Neutrophil (primary cell): ENCODE measurements around the gene PASK.

ENCODE experiments used
- H3K27ac ChIP-seq: fragments of 200-600 bp; sonication (generic); 2 replicates; pipeline ENCODE4 v1.5.1; 2016; ENCODE audit warnings: mild to moderate bottlenecking, moderate library complexity
- H3K27me3 ChIP-seq: fragments of 200-600 bp; sonication (generic); 2 replicates; pipeline ENCODE4 v1.6.0; 2016; ENCODE audit warnings: mild to moderate bottlenecking
- H3K36me3 ChIP-seq: fragments of 200-600 bp; sonication (generic); 2 replicates; pipeline ENCODE4 v1.5.1; 2017
- H3K4me1 ChIP-seq, 2 experiments: fragments of 200-600 bp in 1 of 2; sonication (generic) in 1 of 2; 1 replicate in 1 of 2; 2 replicates in 1 of 2; pipeline versions ENCODE4 v1.5.1 to v1.6.1; 2013 to 2016; ENCODE audit warnings: low read depth in 1 of 2, low read length in 1 of 2, mild to moderate bottlenecking in 1 of 2, moderate library complexity in 1 of 2; ENCODE audit not compliant: control insufficient read depth in 1 of 2, insufficient read depth in 1 of 2
- H3K4me3 ChIP-seq, 2 experiments: fragments of 200-600 bp in 1 of 2; sonication (generic) in 1 of 2; 1 replicate in 1 of 2; 2 replicates in 1 of 2; pipeline ENCODE4 v1.5.1; 2013 to 2016; ENCODE audit warnings: low read depth in 1 of 2, low read length in 1 of 2, mild to moderate bottlenecking in 1 of 2, moderate library complexity in 1 of 2
- H3K9me3 ChIP-seq: fragments of 200-600 bp; sonication (generic); 2 replicates; pipeline ENCODE4 v1.5.1; 2016
- TF ChIP-seq, protein P1 (sequence below): fragments of 200-600 bp; sonication (generic); IDR thresholded peaks from 2 replicates; pipeline ENCODE4 v1.5.1; 2016; ENCODE audit warnings: antibody characterized with exemption

Gene PASK

DNA sequence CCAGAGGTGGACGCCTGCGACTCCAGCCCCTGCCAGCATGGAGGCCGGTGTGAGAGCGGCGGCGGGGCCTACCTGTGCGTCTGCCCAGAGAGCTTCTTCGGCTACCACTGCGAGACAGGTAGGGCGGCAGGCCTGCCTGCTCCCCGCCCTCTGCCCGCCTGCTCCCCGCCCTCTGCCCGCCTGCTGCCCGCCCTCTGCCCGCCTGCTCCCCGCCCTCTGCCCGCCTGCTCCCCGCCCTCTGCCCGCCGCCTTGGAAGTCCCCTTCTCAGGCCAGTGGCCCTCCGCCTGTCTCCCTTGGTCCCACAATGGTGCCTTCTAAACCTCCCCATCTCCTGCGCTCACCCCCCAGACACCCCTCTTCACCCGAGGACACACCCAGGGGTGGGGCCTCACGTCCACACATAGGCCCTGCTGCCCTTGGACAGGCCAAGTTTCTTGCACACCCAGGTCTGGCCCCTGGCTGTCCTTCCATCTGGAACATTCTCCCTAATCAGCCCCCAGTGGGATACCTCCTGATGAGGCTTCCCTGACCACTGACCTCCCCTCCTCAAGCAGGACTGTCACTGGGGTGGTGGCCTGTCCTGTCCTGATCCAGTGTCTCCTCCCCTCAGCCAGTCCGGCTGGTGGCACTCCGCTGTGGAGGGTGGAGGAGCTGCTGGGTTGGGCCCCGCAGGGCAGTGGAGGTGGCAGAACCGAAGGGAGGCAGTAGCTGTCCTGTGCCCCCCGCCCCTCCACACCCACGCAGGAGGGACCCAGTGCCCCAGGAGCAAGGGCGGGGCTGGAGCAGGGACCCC lies 85.1 kb downstream of the PASK start:
- Histone ChIP-seq H3K36me3 (no peaks in the 10 kb centered on the region), H3K4me3 (no peak overlapping the region), H3K9me3 (no peaks in the 10 kb centered on the region), H3K4me1 (no peaks in the 10 kb centered on the region), H3K27ac (no peak overlapping the region), H3K27me3 (peaks cover 24% of the 10 kb centered on the region)
- TF ChIP-seq, protein P1, sequence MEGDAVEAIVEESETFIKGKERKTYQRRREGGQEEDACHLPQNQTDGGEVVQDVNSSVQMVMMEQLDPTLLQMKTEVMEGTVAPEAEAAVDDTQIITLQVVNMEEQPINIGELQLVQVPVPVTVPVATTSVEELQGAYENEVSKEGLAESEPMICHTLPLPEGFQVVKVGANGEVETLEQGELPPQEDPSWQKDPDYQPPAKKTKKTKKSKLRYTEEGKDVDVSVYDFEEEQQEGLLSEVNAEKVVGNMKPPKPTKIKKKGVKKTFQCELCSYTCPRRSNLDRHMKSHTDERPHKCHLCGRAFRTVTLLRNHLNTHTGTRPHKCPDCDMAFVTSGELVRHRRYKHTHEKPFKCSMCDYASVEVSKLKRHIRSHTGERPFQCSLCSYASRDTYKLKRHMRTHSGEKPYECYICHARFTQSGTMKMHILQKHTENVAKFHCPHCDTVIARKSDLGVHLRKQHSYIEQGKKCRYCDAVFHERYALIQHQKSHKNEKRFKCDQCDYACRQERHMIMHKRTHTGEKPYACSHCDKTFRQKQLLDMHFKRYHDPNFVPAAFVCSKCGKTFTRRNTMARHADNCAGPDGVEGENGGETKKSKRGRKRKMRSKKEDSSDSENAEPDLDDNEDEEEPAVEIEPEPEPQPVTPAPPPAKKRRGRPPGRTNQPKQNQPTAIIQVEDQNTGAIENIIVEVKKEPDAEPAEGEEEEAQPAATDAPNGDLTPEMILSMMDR: no peak

DNA sequence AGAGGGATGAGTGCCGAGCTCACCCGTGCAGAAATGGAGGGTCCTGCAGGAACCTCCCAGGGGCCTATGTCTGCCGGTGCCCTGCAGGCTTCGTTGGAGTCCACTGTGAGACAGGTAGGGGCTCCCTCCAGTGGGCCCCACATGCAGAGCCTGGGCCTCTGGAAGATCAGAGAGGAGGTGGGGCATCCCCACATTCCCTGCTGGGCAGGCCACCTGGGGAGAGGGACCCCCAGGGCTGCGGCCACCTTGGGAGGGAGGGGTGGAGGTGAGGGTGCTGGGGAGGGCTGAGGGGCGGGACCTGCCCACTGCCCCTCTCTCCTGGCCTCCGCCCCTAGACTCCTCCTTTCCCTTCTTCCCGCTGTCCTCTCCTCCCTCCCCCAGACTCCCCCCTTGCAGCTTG lies 85.7 kb downstream of the PASK start:
- Histone ChIP-seq H3K36me3 (no peaks in the 10 kb centered on the region), H3K9me3 (no peaks in the 10 kb centered on the region), H3K4me3 (no peak overlapping the region), H3K27ac (no peak overlapping the region), H3K27me3 (peaks cover 24% of the 10 kb centered on the region), H3K4me1 (no peaks in the 10 kb centered on the region)
- TF ChIP-seq, protein P1: no peak

DNA sequence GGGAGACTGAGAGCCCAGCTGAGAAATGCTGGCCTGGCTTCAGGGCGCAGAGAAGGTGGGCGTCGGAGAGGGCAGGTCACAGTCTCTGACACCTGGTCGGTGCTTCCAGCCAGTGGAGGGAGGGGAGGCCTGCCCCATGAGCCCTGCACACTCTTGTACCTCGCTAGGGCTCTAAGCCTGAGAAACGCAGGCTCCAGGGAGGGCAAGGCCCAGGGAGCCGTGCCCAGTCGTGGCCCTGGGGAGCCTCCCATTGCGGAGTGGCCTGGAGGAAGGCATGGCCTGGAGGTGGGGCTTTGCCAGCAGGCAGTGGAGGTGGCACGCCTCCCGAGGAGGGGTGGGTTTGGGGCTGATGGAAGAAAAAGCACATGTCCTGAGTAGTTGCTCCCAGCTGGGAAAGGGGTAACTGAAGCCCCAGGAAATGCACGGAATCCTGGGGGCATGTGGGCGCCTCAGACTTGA lies 86.2 kb downstream of the PASK start:
- Histone ChIP-seq H3K27me3 (peaks cover 24% of the 10 kb centered on the region), H3K9me3 (no peaks in the 10 kb centered on the region), H3K4me1 (no peaks in the 10 kb centered on the region), H3K4me3 (no peak overlapping the region), H3K36me3 (no peaks in the 10 kb centered on the region), H3K27ac (no peak overlapping the region)
- TF ChIP-seq, protein P1: no peak

DNA sequence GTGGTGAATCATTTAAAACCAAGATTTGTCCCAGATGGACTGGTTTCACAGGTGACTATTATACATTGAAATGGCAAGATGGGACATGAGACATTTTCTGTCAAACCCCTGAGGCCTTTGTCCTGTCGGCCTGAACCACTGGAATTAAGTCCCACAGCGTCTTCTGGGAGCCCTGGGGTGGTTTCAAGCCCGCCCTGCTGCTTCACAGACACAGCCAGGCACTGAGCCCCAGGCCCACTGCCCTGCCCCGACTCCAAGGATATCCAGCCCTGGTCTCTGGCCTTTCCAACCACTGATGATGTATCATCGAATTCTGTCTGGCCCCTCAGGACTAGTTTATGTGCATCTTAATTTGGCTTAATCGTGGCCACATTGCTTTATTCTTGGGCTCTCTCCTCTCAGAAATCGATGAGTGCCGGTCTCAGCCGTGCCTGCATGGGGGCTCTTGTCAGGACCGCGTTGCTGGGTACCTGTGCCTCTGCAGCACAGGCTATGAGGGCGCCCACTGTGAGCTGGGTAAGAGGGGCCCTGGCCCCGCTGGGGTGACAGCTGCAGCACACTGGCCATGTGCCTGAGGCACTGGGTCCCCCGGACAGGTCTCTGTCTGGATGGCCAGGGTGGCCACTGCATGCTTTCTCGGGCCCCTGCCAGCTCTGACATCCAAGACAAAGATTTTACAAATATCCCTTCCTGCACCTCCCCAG lies 86.7 kb downstream of the PASK start:
- H3K27me3 ChIP-seq: peaks cover 24% of the 10 kb centered on the region
- TF ChIP-seq, protein P1: no peak

DNA sequence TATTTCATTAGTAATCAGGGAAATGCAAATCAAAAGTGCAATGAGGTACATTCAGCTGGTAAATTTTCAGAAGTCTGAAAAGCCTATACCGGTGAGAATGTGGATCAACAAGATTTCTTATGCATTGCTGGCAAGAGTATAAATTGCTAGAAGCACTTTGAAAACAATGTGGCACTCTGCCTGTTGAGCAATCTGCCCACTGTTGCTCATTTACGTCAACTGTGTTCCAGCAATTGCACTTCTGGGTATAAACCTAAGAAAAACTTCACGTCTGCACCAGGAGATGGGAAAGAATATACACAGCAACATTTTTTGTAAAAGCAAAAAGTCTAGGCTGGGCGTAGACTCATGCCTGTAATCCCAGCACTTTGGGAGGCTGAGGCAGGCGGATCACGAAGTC lies 88.0 kb downstream of the PASK start:
- Histone ChIP-seq H3K27me3 (peaks cover 24% of the 10 kb centered on the region), H3K4me1 (no peaks in the 10 kb centered on the region), H3K4me3 (no peak overlapping the region), H3K27ac (no peak overlapping the region), H3K9me3 (no peaks in the 10 kb centered on the region), H3K36me3 (no peaks in the 10 kb centered on the region)
- TF ChIP-seq, protein P1: no peak

More for the DNA sequence above, 86.7 kb downstream of the PASK start:
- Histone ChIP-seq H3K36me3 (no peaks in the 10 kb centered on the region), H3K4me1 (no peaks in the 10 kb centered on the region), H3K27ac (no peak overlapping the region), H3K9me3 (no peaks in the 10 kb centered on the region), H3K4me3 (no peak overlapping the region)
